ENCODE data around the gene MRPL58.

- TF ChIP-seq CTCF (IDR thresholded peaks at IDR 0.05) = no peak
- TF ChIP-seq EZH2 (IDR thresholded peaks at IDR 0.05; ENCODE audit: borderline replicate concordance, insufficient read depth, low read depth, low read length, poor library complexity, severe bottlenecking) = no peak
Measured at GRCh38 chr17:74992223-74992622, 20.2 kb upstream of the MRPL58 start.

Data from B cell (primary cell).